ENCODE measurements around the gene MB21D2.
"Not testable (repeated sequence)": the region's sequence is repeated elsewhere in the genome, so short reads cannot be mapped to it uniquely, and the experiment has no call there.

MB21D2 gene

DNA sequence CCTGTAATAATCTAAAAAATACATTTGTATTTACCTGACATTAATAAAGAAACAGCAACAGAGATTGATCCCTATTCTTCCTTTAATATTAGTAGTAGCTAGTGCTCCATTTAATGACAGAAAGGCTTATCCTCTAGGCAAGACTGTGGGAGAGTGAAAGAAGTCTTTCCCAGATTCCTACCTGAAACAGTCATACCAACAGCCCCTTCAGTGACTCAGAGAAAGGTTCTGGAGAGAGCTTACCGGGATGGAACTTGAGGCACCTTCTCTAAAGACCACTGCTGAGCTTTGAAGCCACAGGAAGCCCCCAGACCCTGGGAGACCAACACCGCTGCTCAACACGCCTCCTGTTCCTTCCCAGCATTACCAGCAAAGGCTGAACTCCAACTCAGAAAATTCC lies 123.4 kb downstream of the MB21D2 start:
- no peak for DNase-seq

DNA sequence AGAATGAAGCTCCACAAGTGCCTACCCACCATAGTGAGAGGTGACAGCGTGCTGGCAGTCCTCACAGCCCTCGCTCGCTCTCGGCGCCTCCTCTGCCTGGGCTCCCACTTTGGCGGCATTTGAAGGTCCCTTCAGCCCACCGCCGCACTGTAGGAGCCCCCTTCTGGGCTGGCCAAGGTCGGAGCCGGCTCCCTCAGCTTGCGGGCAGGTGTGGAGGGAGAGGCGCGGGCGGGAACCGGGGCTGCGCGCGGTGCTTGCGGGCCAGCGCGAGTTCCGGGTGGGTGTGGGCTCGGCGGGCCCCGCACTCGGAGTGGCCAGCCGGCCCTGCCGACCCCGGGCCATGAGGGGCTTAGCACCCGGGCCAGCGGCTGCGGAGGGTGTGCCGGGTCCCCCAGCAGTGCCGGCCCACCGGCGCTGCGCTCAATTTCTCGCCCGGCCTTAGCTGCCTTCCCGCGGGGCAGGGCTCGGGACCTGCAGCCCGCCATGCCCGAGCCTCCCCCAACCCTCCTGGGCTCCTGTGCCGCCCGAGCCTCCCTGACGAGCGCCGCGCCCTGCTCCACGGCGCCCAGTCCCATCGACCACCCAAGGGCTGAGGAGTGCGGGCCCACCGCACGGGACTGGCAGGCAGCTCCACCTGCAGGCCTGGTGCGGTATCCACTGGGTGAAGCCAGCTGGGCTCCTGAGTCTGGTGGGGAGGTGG lies 128.7 kb downstream of the MB21D2 start:
- not testable (repeated sequence) for DNase-seq

DNA sequence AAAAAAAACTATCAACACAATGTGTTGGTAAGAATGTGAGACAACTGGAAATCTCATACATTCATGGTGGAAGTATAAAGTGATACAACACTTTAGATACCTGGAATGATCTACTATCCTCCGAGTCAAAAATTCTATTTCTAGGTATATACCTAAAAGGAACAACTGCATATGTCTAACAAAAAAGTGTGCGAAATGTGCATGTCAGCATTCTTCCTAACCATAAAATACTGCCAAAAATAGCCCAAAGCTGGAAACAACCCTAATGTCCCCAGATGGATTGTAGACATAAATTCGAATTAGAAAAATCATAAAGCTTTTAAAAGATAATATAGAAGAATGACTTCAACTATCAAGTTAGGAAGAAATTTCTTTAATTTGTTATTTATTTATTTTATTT lies 139.1 kb downstream of the MB21D2 start:
- no peak for DNase-seq

DNA sequence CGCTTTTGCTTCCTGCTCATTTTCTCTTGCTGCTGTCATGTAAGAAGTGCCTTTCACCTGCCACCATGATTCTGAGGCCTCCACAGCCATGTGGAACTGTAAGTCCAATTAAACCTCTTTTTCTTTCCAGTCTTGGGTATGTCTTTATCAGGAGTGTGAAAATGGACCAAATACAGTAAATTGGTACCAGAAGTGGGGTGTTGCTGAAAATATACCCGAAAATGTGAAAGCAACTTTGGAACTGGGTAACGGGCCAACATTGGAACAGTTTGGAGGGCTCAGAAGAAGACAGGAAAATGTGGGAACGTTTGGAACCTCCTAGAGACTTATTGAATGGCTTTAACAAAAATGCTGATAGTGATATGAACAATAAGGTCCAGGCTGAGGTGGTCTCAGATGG lies 143.3 kb downstream of the MB21D2 start:
- DNase-seq = not testable (repeated sequence)

DNA sequence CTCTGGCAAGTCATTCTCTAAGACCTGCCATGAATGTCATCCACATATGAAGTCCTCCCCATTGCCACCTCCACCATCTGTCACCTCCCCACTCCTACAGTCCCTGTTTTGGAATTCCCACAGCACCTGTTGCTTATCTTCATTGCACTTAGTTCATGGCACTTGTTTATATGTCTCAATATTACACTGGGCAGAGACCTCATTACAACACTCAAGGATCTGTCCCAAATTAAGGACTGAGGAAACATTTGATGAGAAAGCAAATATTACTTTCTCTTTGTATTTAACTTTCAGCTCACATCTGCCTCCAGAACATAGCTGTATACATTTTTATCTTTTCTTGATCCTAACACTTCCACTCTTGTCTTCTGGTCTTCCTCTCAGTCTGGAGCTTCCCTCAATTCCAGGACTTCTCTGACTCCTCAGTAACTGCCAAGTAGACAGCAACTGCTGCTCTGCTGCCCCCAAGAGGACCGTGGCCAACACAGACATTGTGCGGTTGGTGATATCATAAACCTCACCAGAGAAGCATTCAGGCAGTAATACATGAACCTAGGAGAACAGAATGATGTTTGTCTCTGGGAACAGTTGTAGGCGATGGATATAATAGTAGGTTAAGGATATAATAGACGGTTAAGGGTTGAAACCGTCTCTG lies 145.3 kb downstream of the MB21D2 start:
- DNase-seq = no peak

DNA sequence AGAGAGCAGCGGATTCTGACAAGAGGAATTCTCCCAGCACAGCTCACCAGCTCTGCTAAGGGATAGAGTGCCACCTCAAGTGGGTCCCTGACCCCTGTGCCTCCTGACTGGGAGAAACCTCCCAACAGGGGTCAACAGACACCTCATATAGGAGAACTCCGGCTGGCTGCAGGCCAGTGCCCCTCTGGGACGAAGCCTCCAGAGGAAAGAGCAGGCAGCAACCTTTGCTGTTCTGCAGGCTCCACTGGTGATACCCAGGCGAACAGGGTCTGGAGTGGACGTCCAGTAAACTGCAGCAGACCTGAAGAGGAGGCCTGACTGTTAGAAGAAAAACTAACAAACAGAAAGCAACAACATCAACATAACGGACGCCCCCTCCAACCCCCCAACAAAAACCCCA lies 159.0 kb downstream of the MB21D2 start:
- DNase-seq = no peak

DNA sequence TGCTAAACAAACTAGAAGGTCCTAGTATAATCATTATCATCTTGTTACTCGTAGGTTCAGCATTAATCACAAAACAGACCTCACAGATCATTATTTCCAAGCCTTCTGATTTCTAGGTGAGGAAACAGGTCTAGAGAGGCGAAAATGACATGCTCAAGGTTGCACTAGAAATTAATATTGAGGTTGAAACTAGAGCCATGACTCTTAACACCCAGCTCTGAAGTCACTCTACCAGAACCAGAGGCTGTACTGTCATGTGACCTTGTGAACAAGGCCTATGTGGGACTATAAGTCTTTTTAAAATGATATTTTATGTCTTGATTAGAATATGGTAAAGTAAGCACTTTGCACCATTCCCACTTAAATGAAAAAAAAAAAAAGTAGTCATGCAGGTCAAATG lies 166.5 kb downstream of the MB21D2 start:
- DNase-seq = no peak

DNA sequence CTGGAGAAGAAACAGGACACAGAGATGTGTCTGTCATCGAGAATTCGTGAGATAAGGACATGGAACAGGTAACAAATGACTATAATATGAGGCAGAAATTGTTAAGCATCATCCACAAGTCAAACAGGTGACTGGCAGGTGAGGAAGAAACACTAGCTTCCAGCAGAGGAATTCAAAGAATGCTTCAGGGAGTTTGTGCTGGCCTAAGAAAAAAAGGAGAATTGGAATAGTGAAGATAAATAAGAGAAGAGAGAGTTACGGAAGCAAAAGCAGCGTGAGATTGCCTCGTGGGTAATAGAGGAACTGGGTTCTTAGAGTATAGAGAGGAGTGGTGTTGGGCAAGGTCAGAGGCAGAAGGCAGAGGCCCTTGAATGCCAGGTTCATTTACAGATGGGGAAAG lies 167.5 kb downstream of the MB21D2 start:
- no peak for DNase-seq

DNA sequence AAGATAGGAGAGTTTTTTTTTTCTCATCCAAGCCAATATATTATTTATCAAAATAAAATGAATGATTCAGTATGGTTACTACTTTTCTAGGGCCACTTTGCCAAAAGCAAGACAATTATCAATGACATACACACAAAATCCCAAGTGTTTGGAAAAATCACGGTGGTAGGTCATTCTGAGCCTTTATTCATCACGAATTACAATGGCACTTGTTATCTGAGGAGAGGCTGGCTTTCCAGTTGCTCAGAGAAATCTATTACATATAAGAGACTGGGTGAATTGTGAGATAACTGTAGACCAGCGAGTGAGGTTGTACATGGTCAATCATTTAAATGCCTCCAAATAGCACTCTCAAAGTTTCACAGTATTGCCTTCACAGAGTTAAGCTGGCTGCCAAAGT lies 169.9 kb downstream of the MB21D2 start:
- no peak for DNase-seq

DNA sequence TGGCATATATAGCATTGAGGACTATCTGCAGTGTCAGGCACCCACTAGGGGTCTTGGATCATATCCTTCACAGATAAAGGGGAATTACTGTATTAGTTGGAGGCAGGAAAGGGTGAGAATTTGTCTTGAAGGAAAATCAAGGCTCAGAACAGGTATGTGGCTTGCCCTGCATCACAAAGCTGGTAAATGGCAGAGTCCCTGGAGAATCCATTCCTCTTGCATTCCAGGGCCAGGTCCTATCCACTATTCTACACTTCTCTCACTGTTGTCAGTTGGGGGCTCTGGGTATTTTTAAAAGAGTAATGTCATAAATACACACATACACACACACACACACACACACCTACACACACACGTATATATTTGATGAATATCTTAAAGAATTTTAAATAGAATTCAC lies 170.5 kb downstream of the MB21D2 start:
- DNase-seq = no peak

Measured in CD4-positive, alpha-beta T cell treated with Interleukin-17A for 4 hours (primary cell).